ENCODE measurements around the gene NLK.

The NLK gene

GRCh38 chr17:28053044-28053670 lies 10.7 kb downstream of the NLK start:
- in situ Hi-C loops (cut with HindIII; ENCODE audit: low sequenced_read_pairs), result no loop called here
- TF ChIP-seq CTCF (IDR thresholded peaks at IDR 0.05; ENCODE audit: low read depth, low read length), result no peak
- no peak overlapping the region for H3K4me3 ChIP-seq (ENCODE audit: low read depth, low read length)
- no peak for DNase-seq (ENCODE audit: low read depth, low spot score)

- no peak for DNase-seq (ENCODE audit: low read depth, low spot score)
- in situ Hi-C loops (cut with HindIII; ENCODE audit: low sequenced_read_pairs), result no loop called here
- TF ChIP-seq CTCF (IDR thresholded peaks at IDR 0.05; ENCODE audit: low read depth, low read length), result no peak
- H3K4me3 ChIP-seq (ENCODE audit: low read depth, low read length), result no peak overlapping the region
These were observed 11.2 kb downstream of the NLK start for GRCh38 chr17:28053725-28054124.

GRCh38 chr17:28055546-28056275 lies 13.2 kb downstream of the NLK start:
- H3K4me3 ChIP-seq (ENCODE audit: low read depth, low read length), result no peak overlapping the region
- in situ Hi-C loops (cut with HindIII; ENCODE audit: low sequenced_read_pairs), result no loop called here
- no peak for DNase-seq (ENCODE audit: low read depth, low spot score)
- no peak for TF ChIP-seq CTCF (IDR thresholded peaks at IDR 0.05; ENCODE audit: low read depth, low read length)

GRCh38 chr17:28056276-28056620 lies 13.8 kb downstream of the NLK start:
- DNase-seq (ENCODE audit: low read depth, low spot score), result no peak
- in situ Hi-C loops (cut with HindIII; ENCODE audit: low sequenced_read_pairs), result no loop called here
- no peak for TF ChIP-seq CTCF (IDR thresholded peaks at IDR 0.05; ENCODE audit: low read depth, low read length)
- no peak overlapping the region for H3K4me3 ChIP-seq (ENCODE audit: low read depth, low read length)

GRCh38 chr17:28057731-28058246 lies 15.3 kb downstream of the NLK start:
- no peak for TF ChIP-seq CTCF (IDR thresholded peaks at IDR 0.05; ENCODE audit: low read depth, low read length)
- DNase-seq (ENCODE audit: low read depth, low spot score), result no peak
- in situ Hi-C loops (cut with HindIII; ENCODE audit: low sequenced_read_pairs), result no loop called here
- H3K4me3 ChIP-seq (ENCODE audit: low read depth, low read length), result no peak overlapping the region

GRCh38 chr17:28059675-28060074 lies 17.2 kb downstream of the NLK start:
- in situ Hi-C loops (cut with HindIII; ENCODE audit: low sequenced_read_pairs), result no loop called here
- no peak overlapping the region for H3K4me3 ChIP-seq (ENCODE audit: low read depth, low read length)
- no peak for DNase-seq (ENCODE audit: low read depth, low spot score)
- no peak for TF ChIP-seq CTCF (IDR thresholded peaks at IDR 0.05; ENCODE audit: low read depth, low read length)

All from astrocyte of the spinal cord (primary cell).